ENCODE data around the gene SLC29A3.

DNA sequence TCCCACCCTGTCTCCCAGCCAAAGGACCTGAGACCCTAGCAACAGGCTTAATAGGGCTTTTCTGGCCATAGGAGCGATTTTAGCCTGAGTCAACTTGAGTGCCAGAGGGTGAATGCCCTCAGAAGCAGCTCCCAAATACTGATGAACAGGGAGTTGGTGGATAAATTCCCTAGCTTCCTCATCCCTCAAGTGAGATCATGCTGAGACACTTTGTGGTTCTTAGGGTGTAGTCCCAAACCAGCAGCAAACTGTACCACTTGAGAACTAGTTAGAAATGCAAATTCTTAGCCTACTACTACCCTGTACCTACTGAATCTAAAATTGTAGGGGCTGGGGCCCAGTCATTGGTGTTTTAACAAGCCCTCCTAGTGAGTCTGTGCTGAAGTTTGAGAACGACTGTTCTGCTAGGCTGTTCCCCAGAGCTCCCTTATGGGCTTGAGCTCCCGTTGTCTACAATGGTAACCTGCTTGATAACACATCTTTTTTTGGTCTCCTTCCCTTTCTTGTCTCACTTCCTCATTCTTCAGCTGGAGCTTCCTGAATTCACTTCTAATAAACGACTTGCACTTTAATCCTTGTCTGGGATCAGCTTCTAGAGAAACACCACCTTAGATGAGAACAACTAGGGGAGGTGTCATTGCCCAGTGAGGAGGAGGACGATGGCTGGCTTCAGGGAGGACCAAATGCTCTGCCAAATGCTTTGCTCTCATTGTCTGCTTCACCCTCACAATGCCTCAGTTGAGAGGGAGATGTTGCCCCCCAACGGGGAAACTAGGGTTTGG lies 59.5 kb downstream of the SLC29A3 start:
- TF ChIP-seq, protein P1, sequence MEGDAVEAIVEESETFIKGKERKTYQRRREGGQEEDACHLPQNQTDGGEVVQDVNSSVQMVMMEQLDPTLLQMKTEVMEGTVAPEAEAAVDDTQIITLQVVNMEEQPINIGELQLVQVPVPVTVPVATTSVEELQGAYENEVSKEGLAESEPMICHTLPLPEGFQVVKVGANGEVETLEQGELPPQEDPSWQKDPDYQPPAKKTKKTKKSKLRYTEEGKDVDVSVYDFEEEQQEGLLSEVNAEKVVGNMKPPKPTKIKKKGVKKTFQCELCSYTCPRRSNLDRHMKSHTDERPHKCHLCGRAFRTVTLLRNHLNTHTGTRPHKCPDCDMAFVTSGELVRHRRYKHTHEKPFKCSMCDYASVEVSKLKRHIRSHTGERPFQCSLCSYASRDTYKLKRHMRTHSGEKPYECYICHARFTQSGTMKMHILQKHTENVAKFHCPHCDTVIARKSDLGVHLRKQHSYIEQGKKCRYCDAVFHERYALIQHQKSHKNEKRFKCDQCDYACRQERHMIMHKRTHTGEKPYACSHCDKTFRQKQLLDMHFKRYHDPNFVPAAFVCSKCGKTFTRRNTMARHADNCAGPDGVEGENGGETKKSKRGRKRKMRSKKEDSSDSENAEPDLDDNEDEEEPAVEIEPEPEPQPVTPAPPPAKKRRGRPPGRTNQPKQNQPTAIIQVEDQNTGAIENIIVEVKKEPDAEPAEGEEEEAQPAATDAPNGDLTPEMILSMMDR (IDR thresholded peaks at IDR 0.05): no peak
- no peak for TF ChIP-seq TCF7L2 (IDR thresholded peaks at IDR 0.05; ENCODE audit: low read depth, low read length)
- TF ChIP-seq, protein P2, sequence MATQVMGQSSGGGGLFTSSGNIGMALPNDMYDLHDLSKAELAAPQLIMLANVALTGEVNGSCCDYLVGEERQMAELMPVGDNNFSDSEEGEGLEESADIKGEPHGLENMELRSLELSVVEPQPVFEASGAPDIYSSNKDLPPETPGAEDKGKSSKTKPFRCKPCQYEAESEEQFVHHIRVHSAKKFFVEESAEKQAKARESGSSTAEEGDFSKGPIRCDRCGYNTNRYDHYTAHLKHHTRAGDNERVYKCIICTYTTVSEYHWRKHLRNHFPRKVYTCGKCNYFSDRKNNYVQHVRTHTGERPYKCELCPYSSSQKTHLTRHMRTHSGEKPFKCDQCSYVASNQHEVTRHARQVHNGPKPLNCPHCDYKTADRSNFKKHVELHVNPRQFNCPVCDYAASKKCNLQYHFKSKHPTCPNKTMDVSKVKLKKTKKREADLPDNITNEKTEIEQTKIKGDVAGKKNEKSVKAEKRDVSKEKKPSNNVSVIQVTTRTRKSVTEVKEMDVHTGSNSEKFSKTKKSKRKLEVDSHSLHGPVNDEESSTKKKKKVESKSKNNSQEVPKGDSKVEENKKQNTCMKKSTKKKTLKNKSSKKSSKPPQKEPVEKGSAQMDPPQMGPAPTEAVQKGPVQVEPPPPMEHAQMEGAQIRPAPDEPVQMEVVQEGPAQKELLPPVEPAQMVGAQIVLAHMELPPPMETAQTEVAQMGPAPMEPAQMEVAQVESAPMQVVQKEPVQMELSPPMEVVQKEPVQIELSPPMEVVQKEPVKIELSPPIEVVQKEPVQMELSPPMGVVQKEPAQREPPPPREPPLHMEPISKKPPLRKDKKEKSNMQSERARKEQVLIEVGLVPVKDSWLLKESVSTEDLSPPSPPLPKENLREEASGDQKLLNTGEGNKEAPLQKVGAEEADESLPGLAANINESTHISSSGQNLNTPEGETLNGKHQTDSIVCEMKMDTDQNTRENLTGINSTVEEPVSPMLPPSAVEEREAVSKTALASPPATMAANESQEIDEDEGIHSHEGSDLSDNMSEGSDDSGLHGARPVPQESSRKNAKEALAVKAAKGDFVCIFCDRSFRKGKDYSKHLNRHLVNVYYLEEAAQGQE (IDR thresholded peaks at IDR 0.05; ENCODE audit: insufficient read depth in 1 of 2, low read depth in 2 of 2, low read length in 1 of 2): no peak

Data from Panc1 (cell line).